Non-pigmented ciliary epithelial cell (primary cell): ENCODE measurements around the gene TBX4.
"Not testable (repeated sequence)": the region's sequence is repeated elsewhere in the genome, so short reads cannot be mapped to it uniquely, and the experiment has no call there.

Experiments
- DNase-seq: peaks from one replicate; pipeline ENCODE4 v3.0.0-alpha.2; 2010; ENCODE audit warnings: low read depth

The TBX4 gene

GRCh38 chr17:61483778-61484116, 31.5 kb downstream of the TBX4 start:
- no peak for DNase-seq

- DNase-seq: no peak
Observed at GRCh38 chr17:61484174-61484573, 32.0 kb downstream of the TBX4 start.

GRCh38 chr17:61485067-61485775, 33.0 kb downstream of the TBX4 start:
- DNase-seq: no peak

- DNase-seq: no peak
Observed at GRCh38 chr17:61486135-61487120, 34.2 kb downstream of the TBX4 start.

GRCh38 chr17:61487161-61487988, 35.2 kb downstream of the TBX4 start:
- DNase-seq: no peak

- no peak for DNase-seq
Observed at GRCh38 chr17:61487989-61488595, 35.9 kb downstream of the TBX4 start.

- no peak for DNase-seq
Observed at GRCh38 chr17:61488878-61489718, 36.9 kb downstream of the TBX4 start.

- DNase-seq: no peak
Observed at GRCh38 chr17:61489719-61490490, 37.7 kb downstream of the TBX4 start.

GRCh38 chr17:61490540-61490975, 38.3 kb downstream of the TBX4 start:
- DNase-seq: peak; percentile 49

GRCh38 chr17:61491981-61492380, 39.8 kb downstream of the TBX4 start:
- DNase-seq: no peak

GRCh38 chr17:61492759-61493526, 40.7 kb downstream of the TBX4 start:
- DNase-seq: no peak

GRCh38 chr17:61493830-61494324, 41.7 kb downstream of the TBX4 start:
- not testable (repeated sequence) for DNase-seq

GRCh38 chr17:61494325-61495160, 42.3 kb downstream of the TBX4 start:
- DNase-seq: no peak

GRCh38 chr17:61495161-61495857, 43.1 kb downstream of the TBX4 start:
- DNase-seq: no peak

GRCh38 chr17:61496174-61496956, 44.1 kb downstream of the TBX4 start:
- DNase-seq: no peak

- no peak for DNase-seq
Observed at GRCh38 chr17:61496957-61497653, 44.9 kb downstream of the TBX4 start.
